Measurements from ENCODE around the gene GNG2.

The GNG2 gene

DNA sequence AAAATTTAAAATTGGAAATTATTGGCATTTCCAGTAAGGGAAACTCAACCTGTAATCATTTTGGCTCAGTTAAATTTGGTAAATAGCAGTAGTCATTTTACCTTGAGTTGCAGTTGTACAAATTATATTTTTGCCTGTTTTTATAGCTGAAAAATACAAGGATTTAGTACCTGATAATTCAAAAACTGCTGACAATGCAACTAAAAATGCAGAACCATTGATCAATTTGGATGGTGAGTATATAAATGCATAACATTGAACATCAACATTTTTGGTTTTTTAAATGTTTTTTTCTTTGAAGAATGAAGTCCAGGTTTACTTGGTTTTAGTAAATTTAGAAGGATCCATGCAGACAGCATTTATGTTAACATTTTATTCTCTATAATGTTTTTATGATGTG is 137.9 kb downstream of the GNG2 start:
- H3K36me3 ChIP-seq (ENCODE audit: control insufficient read depth in 2 of 2, insufficient read depth in 1 of 2, low read length in 2 of 2) = peaks cover 57 to 98% of the 10 kb centered on the region in 2 experiments; a peak in 2 of 3 replicates
- ChIA-PET POLR2A (no interaction called here), CTCF (interaction anchor here (0.6 to 1.0 kb wide), 2 partner anchors 9 kb away, joined by 3 to 4 read pairs; no protein-coding TSS in a partner anchor)
- no peak overlapping the region for H3K27ac ChIP-seq (ENCODE audit: extremely low read depth, low read depth, low read length)
- H3K9me3 ChIP-seq (ENCODE audit: control insufficient read depth, insufficient read depth, low read depth, low read length) = no peaks in the 10 kb centered on the region
- H3K4me3 ChIP-seq (ENCODE audit: low read depth, low read length) = no peak overlapping the region
- no peaks in the 10 kb centered on the region for H3K4me1 ChIP-seq (ENCODE audit: control insufficient read depth, insufficient read depth, low read length)
- TF ChIP-seq ZNF624 (tag by site-specific recombination; IDR thresholded peaks at IDR 0.05) (no peak), ZNF596 (tag by site-specific recombination; IDR thresholded peaks at IDR 0.05) (no peak), ZNF488 (tag by site-specific recombination; IDR thresholded peaks at IDR 0.05) (no peak), HOXC10 (CRISPR knock-in tag; IDR thresholded peaks at IDR 0.05) (no peak), YY2 (tag by site-specific recombination; IDR thresholded peaks at IDR 0.05) (no peak), ZNF621 (tag by site-specific recombination; IDR thresholded peaks at IDR 0.05) (no peak)

DNA sequence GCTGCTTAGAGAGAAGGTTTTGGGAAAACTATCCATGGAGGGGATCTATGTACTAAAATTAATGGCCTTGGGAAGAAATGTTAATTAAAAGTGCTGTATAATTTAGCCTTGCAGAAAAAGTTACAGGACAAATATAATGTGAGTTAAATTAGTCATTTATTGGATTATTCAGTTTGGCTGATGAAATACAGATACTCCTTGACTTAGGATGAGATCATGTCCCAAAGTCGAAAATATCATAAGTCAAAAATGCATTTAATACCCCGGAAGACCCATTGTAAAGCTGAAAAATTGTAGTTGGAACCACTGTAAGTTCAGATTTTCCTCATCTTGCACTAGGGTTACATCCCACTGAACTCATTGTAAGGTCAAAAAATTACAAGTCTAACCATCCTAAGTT is 138.7 kb downstream of the GNG2 start:
- ChIA-PET POLR2A (no interaction called here), CTCF (interaction anchor here (0.6 kb wide), 1 partner anchor 132 kb away, joined by 3 read pairs; no protein-coding TSS in a partner anchor)
- Histone ChIP-seq H3K4me3 (ENCODE audit: low read depth, low read length) (no peak overlapping the region), H3K9me3 (ENCODE audit: control insufficient read depth, insufficient read depth, low read depth, low read length) (no peaks in the 10 kb centered on the region), H3K36me3 (ENCODE audit: control insufficient read depth in 2 of 2, insufficient read depth in 1 of 2, low read length in 2 of 2) (peaks cover 52 to 98% of the 10 kb centered on the region in 2 experiments; a peak in 2 of 3 replicates), H3K27ac (ENCODE audit: extremely low read depth, low read depth, low read length) (no peak overlapping the region), H3K4me1 (ENCODE audit: control insufficient read depth, insufficient read depth, low read length) (no peaks in the 10 kb centered on the region)
- TF ChIP-seq ZNF701 (tag by site-specific recombination; IDR thresholded peaks at IDR 0.05) (no peak), ZNF26 (tag by site-specific recombination; IDR thresholded peaks at IDR 0.05) (no peak), KLF17 (tag by site-specific recombination; IDR thresholded peaks at IDR 0.05) (no peak), ZNF221 (tag by site-specific recombination; IDR thresholded peaks at IDR 0.05; ENCODE audit: borderline replicate concordance) (no peak), RBAK (tag by site-specific recombination; IDR thresholded peaks at IDR 0.05) (no peak)

DNA sequence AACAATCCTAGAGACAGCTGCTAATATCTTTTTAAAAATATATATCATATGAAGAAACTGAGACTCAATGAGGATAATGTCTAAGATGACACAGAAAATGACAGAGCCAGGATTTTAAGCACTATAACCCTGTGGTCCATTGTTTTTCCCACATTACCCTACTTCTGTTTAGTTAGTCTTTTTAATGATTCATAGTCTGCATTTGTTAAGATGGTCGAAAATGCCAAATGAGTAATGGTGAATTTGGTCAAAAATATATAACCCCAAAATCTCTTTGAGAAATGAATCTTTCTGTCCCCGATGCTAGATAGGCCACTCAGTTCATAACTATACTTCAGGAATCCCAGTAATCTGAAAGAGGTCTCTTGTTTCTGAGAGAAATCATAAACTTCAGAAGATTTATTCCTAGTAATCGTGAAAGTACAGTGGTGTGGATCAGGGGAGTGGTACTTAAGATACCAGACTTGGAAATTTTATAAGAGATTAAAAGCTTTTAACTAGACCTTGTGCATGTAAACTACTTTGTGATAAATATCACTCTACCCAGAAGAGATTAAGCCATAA is 139.7 kb downstream of the GNG2 start:
- no peak overlapping the region for H3K4me3 ChIP-seq (ENCODE audit: low read depth, low read length)
- POLR2A ChIA-PET = no interaction called here
- H3K27ac ChIP-seq (ENCODE audit: extremely low read depth, low read depth, low read length) = no peak overlapping the region
- H3K4me1 ChIP-seq (ENCODE audit: control insufficient read depth, insufficient read depth, low read length) = no peaks in the 10 kb centered on the region
- H3K36me3 ChIP-seq (ENCODE audit: control insufficient read depth in 2 of 2, insufficient read depth in 1 of 2, low read length in 2 of 2) = peaks cover 55 to 98% of the 10 kb centered on the region in 2 experiments; a peak in 2 of 3 replicates
- CTCF ChIA-PET = no interaction called here
- no peak for TF ChIP-seq ZNF544 (tag by site-specific recombination; IDR thresholded peaks at IDR 0.05)
- no peak for TF ChIP-seq OVOL3 (tag by site-specific recombination; IDR thresholded peaks at IDR 0.05)
- no peak for TF ChIP-seq ZNF302 (tag by site-specific recombination; IDR thresholded peaks at IDR 0.05; ENCODE audit: low read depth)
- TF ChIP-seq ZNF792 (tag by site-specific recombination; IDR thresholded peaks at IDR 0.05) = no peak
- TF ChIP-seq ZNF248 (tag by site-specific recombination; IDR thresholded peaks at IDR 0.05) = no peak
- TF ChIP-seq ZNF148 (tag by site-specific recombination; IDR thresholded peaks at IDR 0.05; ENCODE audit: borderline replicate concordance) = no peak
- no peak for TF ChIP-seq SETDB1 (IDR thresholded peaks at IDR 0.05; ENCODE audit: insufficient read length, low read length)
- TF ChIP-seq ZNF155 (tag by site-specific recombination; IDR thresholded peaks at IDR 0.05) = no peak
- TF ChIP-seq, protein P1, sequence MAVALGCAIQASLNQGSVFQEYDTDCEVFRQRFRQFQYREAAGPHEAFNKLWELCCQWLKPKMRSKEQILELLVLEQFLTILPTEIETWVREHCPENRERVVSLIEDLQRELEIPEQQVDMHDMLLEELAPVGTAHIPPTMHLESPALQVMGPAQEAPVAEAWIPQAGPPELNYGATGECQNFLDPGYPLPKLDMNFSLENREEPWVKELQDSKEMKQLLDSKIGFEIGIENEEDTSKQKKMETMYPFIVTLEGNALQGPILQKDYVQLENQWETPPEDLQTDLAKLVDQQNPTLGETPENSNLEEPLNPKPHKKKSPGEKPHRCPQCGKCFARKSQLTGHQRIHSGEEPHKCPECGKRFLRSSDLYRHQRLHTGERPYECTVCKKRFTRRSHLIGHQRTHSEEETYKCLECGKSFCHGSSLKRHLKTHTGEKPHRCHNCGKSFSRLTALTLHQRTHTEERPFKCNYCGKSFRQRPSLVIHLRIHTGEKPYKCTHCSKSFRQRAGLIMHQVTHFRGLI (tag by site-specific recombination; IDR thresholded peaks at IDR 0.05) = no peak
- TF ChIP-seq ZNF600 (tag by site-specific recombination; IDR thresholded peaks at IDR 0.05) = no peak
- no peak for TF ChIP-seq ZNF768 (tag by site-specific recombination; IDR thresholded peaks at IDR 0.05)
- TF ChIP-seq ZSCAN16 (tag by site-specific recombination; IDR thresholded peaks at IDR 0.05) = no peak
- no peak for TF ChIP-seq GLIS2 (tag by site-specific recombination; IDR thresholded peaks at IDR 0.05)
- no peak for TF ChIP-seq ZNF157 (tag by site-specific recombination; IDR thresholded peaks at IDR 0.05)
- no peak for TF ChIP-seq ZEB2 (tag by site-specific recombination; IDR thresholded peaks at IDR 0.05)
- no peak for TF ChIP-seq FEZF1 (tag by site-specific recombination; IDR thresholded peaks at IDR 0.05)
- H3K9me3 ChIP-seq (ENCODE audit: control insufficient read depth, insufficient read depth, low read depth, low read length) = no peaks in the 10 kb centered on the region
